22Rv1 (cell line): Measurements from ENCODE around the gene GPR45.

Source experiments
- CTCF ChIP-seq: fragments of 450-650 bp; IDR thresholded peaks from 2 replicates; pipeline ENCODE4 v1.5.1; 2017; ENCODE audit warnings: mild to moderate bottlenecking
- ZFX ChIP-seq: fragments of 450-650 bp; IDR thresholded peaks from 2 replicates; pipeline ENCODE4 v1.6.1; 2017; ENCODE audit warnings: antibody characterized with exemption, borderline replicate concordance

- TF ChIP-seq CTCF (no peak), ZFX (no peak)
Observed at GRCh38 chr2:105236060-105236424, 5.5 kb upstream of the GPR45 start.
